Astrocyte (in vitro differentiated cells and primary cell): ENCODE data around the gene SCNN1B. TPM values are rescaled to one million over a fixed set of nuclear protein-coding genes. Genes with fewer than 3 reads are reported as not detected.
A peak's percentile ranks its signal among the peaks of the same experiment; 100 is the strongest.

Source experiments
- DNase-seq: peaks from one replicate; pipeline ENCODE4 v3.0.0-alpha.2; 2010; ENCODE audit warnings: low read depth
- FAIRE-seq: peaks from 2 replicates; lab custom pipeline; 2011; peaks lifted over from hg19 to GRCh38; lab: Jason Lieb, UNC
- H2AFZ ChIP-seq: 2 replicates; pipeline ENCODE4 v1.6.0; 2012; ENCODE audit warnings: low read depth, low read length, inconsistent platforms
- H3K27ac ChIP-seq: 2 replicates; pipeline ENCODE4 v1.5.1; 2011; ENCODE audit warnings: low read depth, low read length, inconsistent platforms
- H3K27me3 ChIP-seq: 2 replicates; pipeline ENCODE4 v1.6.0; 2011; ENCODE audit warnings: low read length, inconsistent platforms; ENCODE audit not compliant: insufficient read depth
- H3K36me3 ChIP-seq: 2 replicates; pipeline ENCODE4 v1.5.1; 2011; ENCODE audit warnings: low read length, inconsistent platforms; ENCODE audit not compliant: insufficient read depth
- H3K4me1 ChIP-seq: 2 replicates; pipeline ENCODE4 v1.5.1; 2011; ENCODE audit warnings: low read length, inconsistent platforms; ENCODE audit not compliant: insufficient read depth
- H3K4me2 ChIP-seq: 2 replicates; pipeline ENCODE4 v1.6.0; 2012; ENCODE audit warnings: low read length, inconsistent platforms
- H3K4me3 ChIP-seq: 2 replicates; pipeline ENCODE4 v1.5.1; 2011; ENCODE audit warnings: low read depth, mild to moderate bottlenecking, low read length, inconsistent platforms; ENCODE audit not compliant: insufficient read depth
- H3K79me2 ChIP-seq: 2 replicates; pipeline ENCODE4 v1.6.0; 2012; ENCODE audit warnings: mild to moderate bottlenecking, low read length, inconsistent platforms; ENCODE audit not compliant: insufficient read depth
- H3K9ac ChIP-seq: 2 replicates; pipeline ENCODE4 v1.6.0; 2012; ENCODE audit warnings: mild to moderate bottlenecking, low read length, inconsistent platforms
- H3K9me3 ChIP-seq: 2 replicates; pipeline ENCODE4 v1.5.1; 2012; ENCODE audit warnings: low read depth, mild to moderate bottlenecking, low read length, inconsistent platforms; ENCODE audit not compliant: insufficient read depth
- H4K20me1 ChIP-seq: 2 replicates; pipeline ENCODE4 v1.6.0; 2012; ENCODE audit warnings: low read length, inconsistent platforms; ENCODE audit not compliant: insufficient read depth
- H3K27ac Mint-ChIP-seq: one replicate; pipeline ENCODE4 v1.8.0; 2021; ENCODE audit warnings: mild to moderate bottlenecking, mixed read lengths; ENCODE audit not compliant: unreplicated experiment
- H3K27me3 Mint-ChIP-seq: one replicate; pipeline ENCODE4 v1.8.0; 2021; ENCODE audit warnings: low read depth, mixed read lengths; ENCODE audit not compliant: unreplicated experiment
- H3K36me3 Mint-ChIP-seq: one replicate; pipeline ENCODE4 v1.8.0; 2021; ENCODE audit warnings: low read depth, mixed read lengths; ENCODE audit not compliant: unreplicated experiment
- H3K4me1 Mint-ChIP-seq: one replicate; pipeline ENCODE4 v1.8.0; 2021; ENCODE audit warnings: low read depth, mixed read lengths; ENCODE audit not compliant: unreplicated experiment
- H3K4me3 Mint-ChIP-seq: one replicate; pipeline ENCODE4 v1.8.0; 2021; ENCODE audit warnings: mild to moderate bottlenecking, moderate library complexity, mixed read lengths; ENCODE audit not compliant: unreplicated experiment
- H3K9me3 Mint-ChIP-seq: one replicate; pipeline ENCODE4 v1.8.0; 2021; ENCODE audit warnings: mild to moderate bottlenecking, mixed read lengths; ENCODE audit not compliant: unreplicated experiment
- CTCF ChIP-seq: IDR thresholded peaks from 2 replicates; pipeline ENCODE4 v1.5.1; 2011; ENCODE audit warnings: low read depth, mild to moderate bottlenecking, inconsistent platforms, low read length, moderate library complexity; ENCODE audit not compliant: insufficient read depth
- EZH2 ChIP-seq: IDR thresholded peaks from 2 replicates; pipeline ENCODE4 v1.6.1; 2012; ENCODE audit warnings: mild to moderate bottlenecking, low read length, inconsistent platforms; ENCODE audit not compliant: insufficient read depth
- total RNA-seq: library from RNA; stranded (reverse); gene quantifications from 2 replicates; pipeline ENCODE4 v1.2.1, GENCODE V29; 2021

The SCNN1B gene
- total RNA-seq, 1 donor from 2014 or later: not detected

GRCh38 chr16:23367564-23367963, 65.5 kb downstream of the SCNN1B start:
- H3K4me1 Mint-ChIP-seq: peaks cover 4% of the 10 kb centered on the region
- DNase-seq: no peak
- H3K36me3 Mint-ChIP-seq: no peaks in the 10 kb centered on the region
- peaks cover 22% of the 10 kb centered on the region for H3K27me3 Mint-ChIP-seq
- H2AFZ ChIP-seq: no peak overlapping the region
- H3K27ac Mint-ChIP-seq: no peak overlapping the region
- H4K20me1 ChIP-seq: no peaks in the 10 kb centered on the region
- H3K27me3 ChIP-seq: no peaks in the 10 kb centered on the region
- FAIRE-seq: no peak
- H3K4me3 Mint-ChIP-seq: no peak overlapping the region
- H3K27ac ChIP-seq: no peak overlapping the region
- no peak overlapping the region for H3K4me3 ChIP-seq
- no peak overlapping the region for H3K9ac ChIP-seq
- no peaks in the 10 kb centered on the region for H3K9me3 Mint-ChIP-seq
- no peaks in the 10 kb centered on the region for H3K36me3 ChIP-seq
- no peaks in the 10 kb centered on the region for H3K9me3 ChIP-seq
- H3K4me1 ChIP-seq: no peaks in the 10 kb centered on the region
- TF ChIP-seq CTCF (no peak), EZH2 (no peak)
- H3K4me2 ChIP-seq: no peak overlapping the region
- H3K79me2 ChIP-seq: no peaks in the 10 kb centered on the region

DNA sequence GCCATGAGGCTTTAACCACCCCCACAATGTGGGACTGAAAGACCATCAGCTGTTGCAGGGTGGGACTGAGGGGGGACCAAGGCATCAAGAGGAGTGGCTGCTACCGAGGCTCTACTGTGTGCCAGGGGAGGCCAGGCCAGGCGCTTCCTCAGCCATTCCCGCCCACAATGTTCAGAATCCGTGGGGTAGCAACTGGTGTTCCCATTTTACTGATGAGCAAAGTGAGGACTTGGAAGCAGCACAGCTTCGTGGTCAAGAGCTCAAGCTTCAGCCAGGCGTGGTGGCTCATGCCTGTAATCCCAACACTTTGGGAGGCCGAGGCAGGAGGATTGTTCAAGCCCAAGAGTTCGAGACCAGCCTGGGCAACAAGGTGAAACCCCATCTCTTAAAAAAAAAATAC, 65.9 kb downstream of the SCNN1B start:
- H3K4me1 ChIP-seq: no peaks in the 10 kb centered on the region
- TF ChIP-seq CTCF (no peak), EZH2 (no peak)

GRCh38 chr16:23368469-23368868, 66.4 kb downstream of the SCNN1B start:
- DNase-seq (peak; percentile 9), FAIRE-seq (no peak)
- Histone ChIP-seq H4K20me1 (no peaks in the 10 kb centered on the region), H3K4me3 (no peak overlapping the region), H3K4me2 (no peak overlapping the region), H3K79me2 (no peaks in the 10 kb centered on the region), H3K9ac (no peak overlapping the region), H3K27me3 (no peaks in the 10 kb centered on the region), H3K9me3 (no peaks in the 10 kb centered on the region), H3K27ac (no peak overlapping the region), H3K36me3 (no peaks in the 10 kb centered on the region), H2AFZ (no peak overlapping the region), H3K4me1 (no peaks in the 10 kb centered on the region)
- TF ChIP-seq EZH2 (no peak), CTCF (no peak)
- Mint-ChIP-seq H3K4me3 (no peak overlapping the region), H3K27me3 (peaks cover 19% of the 10 kb centered on the region), H3K36me3 (no peaks in the 10 kb centered on the region), H3K27ac (no peak overlapping the region), H3K4me1 (peaks cover 4% of the 10 kb centered on the region), H3K9me3 (no peaks in the 10 kb centered on the region)

More for the DNA sequence above, 65.9 kb downstream of the SCNN1B start:
- Mint-ChIP-seq H3K9me3 (no peaks in the 10 kb centered on the region), H3K27ac (no peak overlapping the region), H3K36me3 (no peaks in the 10 kb centered on the region), H3K4me3 (no peak overlapping the region), H3K27me3 (peaks cover 20% of the 10 kb centered on the region), H3K4me1 (peaks cover 4% of the 10 kb centered on the region)
- no peaks in the 10 kb centered on the region for H3K9me3 ChIP-seq
- no peak overlapping the region for H2AFZ ChIP-seq
- no peak overlapping the region for H3K9ac ChIP-seq
- H3K36me3 ChIP-seq: no peaks in the 10 kb centered on the region
- H3K27me3 ChIP-seq: no peaks in the 10 kb centered on the region
- DNase-seq: no peak
- no peaks in the 10 kb centered on the region for H4K20me1 ChIP-seq
- H3K4me2 ChIP-seq: no peak overlapping the region
- H3K79me2 ChIP-seq: no peaks in the 10 kb centered on the region
- H3K4me3 ChIP-seq: no peak overlapping the region
- FAIRE-seq: no peak
- H3K27ac ChIP-seq: no peak overlapping the region
